Liver (tissue), 9 donors: ENCODE data around the gene DNAH17. TPM values are rescaled to one million over a fixed set of nuclear protein-coding genes. Genes with fewer than 3 reads are reported as not detected.

Experiments
- DNase-seq: peaks from one replicate; pipeline ENCODE4 v3.0.0-alpha.2; 2017; ENCODE audit warnings: low spot score
- H3K27ac ChIP-seq, 2 donors: one replicate each; pipeline ENCODE4 v1.7.0; 2013; ENCODE audit warnings: inconsistent platforms in 2 of 2, low read length in 2 of 2, control low read depth in 1 of 2, low read depth in 1 of 2, mild to moderate bottlenecking in 1 of 2
- H3K27me3 ChIP-seq, 4 donors: one replicate each; pipeline versions ENCODE4 v1.6.1 to v1.7.0; 2013; ENCODE audit warnings: low read length in 3 of 4, inconsistent platforms in 1 of 4, mild to moderate bottlenecking in 1 of 4, moderate library complexity in 1 of 4; ENCODE audit not compliant: control insufficient read depth in 4 of 4, insufficient read depth in 4 of 4
- H3K36me3 ChIP-seq, 4 donors: one replicate each; pipeline versions ENCODE4 v1.6.1 to v1.7.0; 2013; ENCODE audit warnings: low read length in 3 of 4, mild to moderate bottlenecking in 3 of 4, low read depth in 1 of 4, moderate library complexity in 1 of 4; ENCODE audit not compliant: control insufficient read depth in 4 of 4, insufficient read depth in 3 of 4
- H3K4me1 ChIP-seq, 4 donors: one replicate each; pipeline versions ENCODE4 v1.6.1 to v1.7.0; 2013; ENCODE audit warnings: low read length in 3 of 4, mild to moderate bottlenecking in 3 of 4, moderate library complexity in 1 of 4; ENCODE audit not compliant: control insufficient read depth in 4 of 4, insufficient read depth in 4 of 4
- H3K4me3 ChIP-seq, 3 donors: one replicate each; pipeline versions ENCODE4 v1.6.1 to v1.7.0; 2013; ENCODE audit warnings: low read length in 3 of 3, control low read depth in 1 of 3, low read depth in 1 of 3, mild to moderate bottlenecking in 1 of 3
- H3K9ac ChIP-seq, 2 donors: one replicate each; pipeline ENCODE4 v1.7.0; 2013; ENCODE audit warnings: low read length in 2 of 2, mild to moderate bottlenecking in 2 of 2, moderate library complexity in 2 of 2, control low read depth in 1 of 2, low read depth in 1 of 2
- H3K9me3 ChIP-seq, 4 donors: one replicate each; pipeline versions ENCODE4 v1.6.1 to v1.7.0; 2013; ENCODE audit warnings: low read length in 3 of 4; ENCODE audit not compliant: control insufficient read depth in 4 of 4
- ATF3 ChIP-seq: IDR thresholded peaks from 2 replicates; pipeline ENCODE4 v1.6.1; 2016; ENCODE audit warnings: antibody characterized with exemption
- CTCF ChIP-seq: fragments of 150-350 bp; IDR thresholded peaks from 2 replicates; pipeline ENCODE4 v1.5.1; 2017; ENCODE audit warnings: improper control_type of control experiment, low read depth, low read length; ENCODE audit not compliant: missing input control
- FOXA1 ChIP-seq: IDR thresholded peaks from 2 replicates; pipeline ENCODE4 v1.6.1; 2016; ENCODE audit warnings: antibody characterized with exemption
- HNF4A ChIP-seq, 2 donors: conservative IDR thresholded peaks; 2 replicates each; pipeline ENCODE4 v1.6.1; 2016; ENCODE audit warnings: antibody characterized with exemption in 2 of 2, mild to moderate bottlenecking in 2 of 2
- NR2F2 ChIP-seq: IDR thresholded peaks from 2 replicates; pipeline ENCODE4 v1.6.1; 2016; ENCODE audit warnings: antibody characterized with exemption
- RAD21 ChIP-seq, 2 donors: IDR thresholded peaks; 2 replicates each; pipeline ENCODE4 v1.6.1; 2016; ENCODE audit warnings: antibody characterized with exemption in 2 of 2, mild to moderate bottlenecking in 2 of 2
- REST ChIP-seq: IDR thresholded peaks from 2 replicates; pipeline ENCODE4 v1.6.1; 2016; ENCODE audit warnings: antibody characterized with exemption, mild to moderate bottlenecking
- YY1 ChIP-seq: IDR thresholded peaks from 2 replicates; pipeline ENCODE4 v1.6.1; 2016; ENCODE audit warnings: antibody characterized with exemption, mild to moderate bottlenecking
- WGBS: extraction: QIAGEN DNeasy Blood & Tissue Kit; methylation state at CpG from one replicate; pipeline ENCODE4 v1.1.7; 2013; 5-methylcytosine and 5-hydroxymethylcytosine counted together
- polyA plus RNA-seq, 2 donors: library from polyadenylated mRNA; stranded (reverse) in 1 of 2; unstranded in 1 of 2; fragments of 200-250 nt in 1 of 2; fragments of >200 nt in 1 of 2; fragmentation: Nextera tagmentation in 1 of 2; extraction: Ambion mirVana in 1 of 2; gene quantifications; one replicate each; pipeline versions ENCODE4 v1.2.1 to v1.2.3, GENCODE V29; 2013 to 2015
- total RNA-seq, 2 donors: library from RNA; depleted of rRNA; stranded (reverse); fragments of >200 nt; gene quantifications; one replicate each; pipeline ENCODE4 v1.2.3, GENCODE V29; 2014
- donor health status: healthy.
- donor health status: healthy.
- donor health status: healthy.
- donor health status: healthy.
- donor health status: healthy.

The DNAH17 gene
- total and polyA plus RNA-seq, 4 donors: 0.09 to 0.79 TPM; not detected in 2

GRCh38 chr17:78488867-78489634 is 88.1 kb downstream of the DNAH17 start:
- H3K9me3 ChIP-seq: no peaks in the 10 kb centered on the region
- DNase-seq: no peak
- 82% methylated on average over 13 of the region's 13 CpGs for WGBS
- H3K4me3 ChIP-seq: no peak overlapping the region
- H3K36me3 ChIP-seq: no peaks in the 10 kb centered on the region
- no peak for TF ChIP-seq YY1
- H3K4me1 ChIP-seq: no peaks in the 10 kb centered on the region
- H3K9ac ChIP-seq: no peak overlapping the region
- peaks cover 0 to 4% (median 0%) of the 10 kb centered on the region in 4 donors for H3K27me3 ChIP-seq
- no peak overlapping the region for H3K27ac ChIP-seq

GRCh38 chr17:78488156-78488555 is 89.0 kb downstream of the DNAH17 start:
- Histone ChIP-seq H3K4me1 (no peaks in the 10 kb centered on the region), H3K27me3 (peaks cover 0 to 4% (median 0%) of the 10 kb centered on the region in 4 donors), H3K9me3 (no peaks in the 10 kb centered on the region), H3K27ac (no peak overlapping the region), H3K36me3 (no peaks in the 10 kb centered on the region), H3K4me3 (no peak overlapping the region), H3K9ac (no peak overlapping the region)
- WGBS: 88% methylated on average over 10 of the region's 10 CpGs
- TF ChIP-seq REST (no peak), ATF3 (no peak), HNF4A (conservative IDR thresholded peaks at IDR 0.05) (no peak), CTCF (no peak)
- no peak for DNase-seq

GRCh38 chr17:78486946-78487680 is 90.1 kb downstream of the DNAH17 start:
- H3K27ac ChIP-seq: no peak overlapping the region
- DNase-seq: no peak
- H3K4me1 ChIP-seq: no peaks in the 10 kb centered on the region
- no peaks in the 10 kb centered on the region for H3K9me3 ChIP-seq
- no peak for TF ChIP-seq RAD21 (IDR thresholded peaks at IDR 0.05)
- no peak for TF ChIP-seq NR2F2
- no peak for TF ChIP-seq ATF3
- TF ChIP-seq FOXA1: no peak
- H3K27me3 ChIP-seq: peaks cover 0 to 4% (median 0%) of the 10 kb centered on the region in 4 donors
- no peak overlapping the region for H3K9ac ChIP-seq
- no peaks in the 10 kb centered on the region for H3K36me3 ChIP-seq
- no peak overlapping the region for H3K4me3 ChIP-seq
- 79% methylated on average over 13 of the region's 13 CpGs for WGBS
